Gastrocnemius medialis (tissue), 4 donors: Measurements from ENCODE around the gene ELK4.

Source experiments
- CTCF ChIP-seq, 5 experiments: fragments of 450-650 bp in 3 of 5; fragments of 200-600 bp in 2 of 5; sonication (generic) in 2 of 5; IDR thresholded peaks in 4 of 5; conservative IDR thresholded peaks in 1 of 5; 1 replicate in 4 of 5; 2 replicates in 1 of 5; pipeline ENCODE4 v1.5.1; 2016 to 2019; ENCODE audit warnings: antibody characterized with exemption in 5 of 5, mild to moderate bottlenecking in 3 of 5, moderate library complexity in 3 of 5
- POLR2A ChIP-seq, 2 donors: fragments of 450-650 bp; IDR thresholded peaks; one replicate each; pipeline ENCODE4 v1.6.1; 2017; ENCODE audit warnings: antibody characterized with exemption in 2 of 2, mild to moderate bottlenecking in 2 of 2, moderate library complexity in 2 of 2

- TF ChIP-seq CTCF (IDR thresholded peaks at IDR 0.05 in 4 of 5, conservative IDR thresholded peaks at IDR 0.05 in 1 of 5), result no peak
- no peak for TF ChIP-seq POLR2A (IDR thresholded peaks at IDR 0.05)
Observed at GRCh38 chr1:205613854-205614412, 17.9 kb downstream of the ELK4 start.
